ENCODE results near the gene IGF2R.

Gene IGF2R

GRCh38 chr6:159970659-159971063, 1.8 kb downstream of the IGF2R start:
- Histone ChIP-seq H3K9me3 (replicated peaks in 1 of 11) (no peaks in the 10 kb centered on the region), H4K20me1 (peaks cover 51 to 64% (median 56%) of the 10 kb centered on the region in 11 experiments), H3K36me3 (peaks cover 0 to 5% (median 0%) of the 10 kb centered on the region in 11 experiments; a peak in 3 of 22 replicates), H3K4me3 (peak overlapping the region; percentile 86 to 99 (median 94)), H3K27ac (peak overlapping the region in 7 of 11 experiments; percentile 86 to 98 (median 94); a peak in 8 of 22 replicates), H3K4me1 (peaks cover 53 to 83% (median 61%) of the 10 kb centered on the region in 10 experiments), H3K27me3 (no peaks in the 10 kb centered on the region), H3K4me2 (peak overlapping the region; percentile 74 to 97 (median 87)), H3K9ac (peak overlapping the region in 10 of 11 experiments; percentile 91 to 99 (median 96); a peak in 18 of 22 replicates)
- TF ChIP-seq Cebpa-rat (IDR thresholded peaks at IDR 0.05) = no peak

GRCh38 chr6:159971341-159972178, 2.7 kb downstream of the IGF2R start:
- peak overlapping the region in 1 of 11 experiments; percentile 96; a peak in 2 of 22 replicates for H3K9ac ChIP-seq

GRCh38 chr6:159972506-159973268, 3.8 kb downstream of the IGF2R start:
- no peaks in the 10 kb centered on the region for H3K9me3 ChIP-seq (replicated peaks in 1 of 11)
- peaks cover 62 to 82% (median 75%) of the 10 kb centered on the region in 11 experiments for H4K20me1 ChIP-seq
- H3K27ac ChIP-seq = no peak overlapping the region
- H3K4me3 ChIP-seq = no peak overlapping the region
- peaks cover 63 to 79% (median 74%) of the 10 kb centered on the region in 10 experiments for H3K4me1 ChIP-seq
- H3K27me3 ChIP-seq = no peaks in the 10 kb centered on the region
- no peak overlapping the region for H3K9ac ChIP-seq
- no peak for TF ChIP-seq Cebpa-rat (IDR thresholded peaks at IDR 0.05)
- H3K36me3 ChIP-seq = peaks cover 0 to 5% (median 0%) of the 10 kb centered on the region in 11 experiments; a peak in 3 of 22 replicates
- H3K4me2 ChIP-seq = peak overlapping the region in 10 of 11 experiments; percentile 16 to 97 (median 70); a peak in 16 of 22 replicates

More at GRCh38 chr6:159971341-159972178, 2.7 kb downstream of the IGF2R start:
- no peak for TF ChIP-seq Cebpa-rat (IDR thresholded peaks at IDR 0.05)
- peaks cover 52 to 78% (median 64%) of the 10 kb centered on the region in 10 experiments for H3K4me1 ChIP-seq
- peaks cover 51 to 71% (median 64%) of the 10 kb centered on the region in 11 experiments for H4K20me1 ChIP-seq
- H3K27ac ChIP-seq = no peak overlapping the region
- H3K36me3 ChIP-seq = peaks cover 0 to 5% (median 0%) of the 10 kb centered on the region in 11 experiments; a peak in 3 of 22 replicates
- H3K9me3 ChIP-seq (replicated peaks in 1 of 11) = no peaks in the 10 kb centered on the region
- H3K4me3 ChIP-seq = peak overlapping the region in 2 of 10 experiments; percentile 86 to 92; a peak in 4 of 20 replicates
- H3K27me3 ChIP-seq = no peaks in the 10 kb centered on the region
- H3K4me2 ChIP-seq = peak overlapping the region; percentile 74 to 97 (median 87)

GRCh38 chr6:159973406-159973805, 4.5 kb downstream of the IGF2R start:
- no peak for TF ChIP-seq Cebpa-rat (IDR thresholded peaks at IDR 0.05)
- Histone ChIP-seq H3K36me3 (peaks cover 0 to 5% (median 0%) of the 10 kb centered on the region in 11 experiments; a peak in 3 of 22 replicates), H3K27me3 (no peaks in the 10 kb centered on the region), H3K9me3 (replicated peaks in 1 of 11) (no peaks in the 10 kb centered on the region), H4K20me1 (peaks cover 69 to 90% (median 82%) of the 10 kb centered on the region in 11 experiments), H3K4me1 (peaks cover 68 to 82% (median 77%) of the 10 kb centered on the region in 10 experiments), H3K4me3 (no peak overlapping the region), H3K9ac (no peak overlapping the region), H3K27ac (no peak overlapping the region), H3K4me2 (peak overlapping the region in 9 of 11 experiments; percentile 22 to 97 (median 61); a peak in 15 of 22 replicates)

GRCh38 chr6:159973951-159974350, 5.1 kb downstream of the IGF2R start:
- Histone ChIP-seq H3K4me3 (no peak overlapping the region), H3K4me2 (peak overlapping the region; percentile 7 to 97 (median 57); a peak in 19 of 22 replicates), H4K20me1 (peaks cover 75 to 95% (median 88%) of the 10 kb centered on the region in 11 experiments), H3K27me3 (no peaks in the 10 kb centered on the region), H3K36me3 (peaks cover 0 to 5% (median 0%) of the 10 kb centered on the region in 11 experiments; a peak in 3 of 22 replicates), H3K9ac (no peak overlapping the region), H3K4me1 (peaks cover 71 to 86% (median 81%) of the 10 kb centered on the region in 10 experiments), H3K9me3 (replicated peaks in 1 of 11) (no peaks in the 10 kb centered on the region), H3K27ac (peak overlapping the region in 1 of 11 experiments; percentile 10; a peak in 1 of 22 replicates)
- TF ChIP-seq Cebpa-rat (IDR thresholded peaks at IDR 0.05) = no peak

- Histone ChIP-seq H3K9me3 (replicated peaks in 1 of 11) (no peaks in the 10 kb centered on the region), H3K27me3 (no peaks in the 10 kb centered on the region), H4K20me1 (peaks cover 84 to 100% (median 91%) of the 10 kb centered on the region in 11 experiments), H3K4me2 (peak overlapping the region; percentile 0 to 97 (median 35); a peak in 12 of 22 replicates), H3K27ac (peak overlapping the region in 1 of 11 experiments; percentile 10; a peak in 1 of 22 replicates), H3K36me3 (peaks cover 0 to 5% (median 0%) of the 10 kb centered on the region in 11 experiments; a peak in 3 of 22 replicates), H3K4me3 (no peak overlapping the region), H3K9ac (no peak overlapping the region), H3K4me1 (peaks cover 80 to 96% (median 90%) of the 10 kb centered on the region in 10 experiments)
- no peak for TF ChIP-seq Cebpa-rat (IDR thresholded peaks at IDR 0.05)
These were observed 6.0 kb downstream of the IGF2R start for GRCh38 chr6:159974932-159975331.

- TF ChIP-seq Cebpa-rat (IDR thresholded peaks at IDR 0.05) = no peak
- Histone ChIP-seq H3K9me3 (replicated peaks in 1 of 11) (no peaks in the 10 kb centered on the region), H3K4me2 (peak overlapping the region; percentile 83 to 97 (median 94)), H3K36me3 (peaks cover 0 to 5% (median 0%) of the 10 kb centered on the region in 11 experiments; a peak in 3 of 22 replicates), H4K20me1 (peaks cover 84 to 100% (median 93%) of the 10 kb centered on the region in 11 experiments), H3K27me3 (no peaks in the 10 kb centered on the region; a peak in 2 of 22 replicates), H3K4me1 (peaks cover 81 to 96% (median 92%) of the 10 kb centered on the region in 10 experiments), H3K9ac (no peak overlapping the region), H3K4me3 (no peak overlapping the region), H3K27ac (peak overlapping the region in 2 of 11 experiments; percentile 73; a peak in 3 of 22 replicates)
These were observed 7.9 kb downstream of the IGF2R start for GRCh38 chr6:159976686-159977254.

Measured in BLaER1 treated with 17β-estradiol and CSF1 and Interleukin-3, amounts not matched to agents 10 nM and 100 nM (cell line).